Measurements from ENCODE around the gene NUP107. TPM values are rescaled to one million over a fixed set of nuclear protein-coding genes. Genes with fewer than 3 reads are reported as not detected.

NUP107 gene
- total RNA-seq, 1 donor: 53.1 TPM

DNA sequence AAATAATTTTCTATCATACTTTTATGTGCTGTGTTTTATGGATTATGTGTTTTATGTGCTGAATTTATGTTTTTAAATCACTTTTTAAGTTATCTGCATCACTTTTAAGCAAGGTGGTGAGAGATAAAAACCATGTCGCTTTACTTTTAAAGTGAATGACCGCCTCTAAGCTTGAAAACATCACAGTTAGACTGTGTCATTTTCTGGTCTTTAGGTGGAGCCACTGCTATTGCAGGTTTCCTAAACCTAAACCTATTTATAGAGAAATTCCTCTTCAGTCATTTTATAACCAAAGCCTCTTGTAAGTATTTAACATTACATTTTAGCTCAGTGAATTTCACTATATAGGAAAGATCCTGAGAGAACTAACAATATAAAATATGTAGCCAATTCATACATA, 100.2 kb downstream of the NUP107 start:
- DNase-seq (ENCODE audit: low read depth): no peak
- TF ChIP-seq, protein P1, sequence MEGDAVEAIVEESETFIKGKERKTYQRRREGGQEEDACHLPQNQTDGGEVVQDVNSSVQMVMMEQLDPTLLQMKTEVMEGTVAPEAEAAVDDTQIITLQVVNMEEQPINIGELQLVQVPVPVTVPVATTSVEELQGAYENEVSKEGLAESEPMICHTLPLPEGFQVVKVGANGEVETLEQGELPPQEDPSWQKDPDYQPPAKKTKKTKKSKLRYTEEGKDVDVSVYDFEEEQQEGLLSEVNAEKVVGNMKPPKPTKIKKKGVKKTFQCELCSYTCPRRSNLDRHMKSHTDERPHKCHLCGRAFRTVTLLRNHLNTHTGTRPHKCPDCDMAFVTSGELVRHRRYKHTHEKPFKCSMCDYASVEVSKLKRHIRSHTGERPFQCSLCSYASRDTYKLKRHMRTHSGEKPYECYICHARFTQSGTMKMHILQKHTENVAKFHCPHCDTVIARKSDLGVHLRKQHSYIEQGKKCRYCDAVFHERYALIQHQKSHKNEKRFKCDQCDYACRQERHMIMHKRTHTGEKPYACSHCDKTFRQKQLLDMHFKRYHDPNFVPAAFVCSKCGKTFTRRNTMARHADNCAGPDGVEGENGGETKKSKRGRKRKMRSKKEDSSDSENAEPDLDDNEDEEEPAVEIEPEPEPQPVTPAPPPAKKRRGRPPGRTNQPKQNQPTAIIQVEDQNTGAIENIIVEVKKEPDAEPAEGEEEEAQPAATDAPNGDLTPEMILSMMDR (IDR thresholded peaks at IDR 0.05; ENCODE audit: insufficient read depth, low read depth, low read length): no peak
- H3K4me3 ChIP-seq (ENCODE audit: low read depth, low read length): no peak overlapping the region

- H3K4me3 ChIP-seq (ENCODE audit: low read depth, low read length): no peak overlapping the region
- no peak for DNase-seq (ENCODE audit: low read depth)
- TF ChIP-seq, protein P1 (IDR thresholded peaks at IDR 0.05; ENCODE audit: insufficient read depth, low read depth, low read length): no peak
Observed at GRCh38 chr12:68788554-68789143, 101.9 kb downstream of the NUP107 start.

- H3K4me3 ChIP-seq (ENCODE audit: low read depth, low read length): no peak overlapping the region
- no peak for DNase-seq (ENCODE audit: low read depth)
- TF ChIP-seq, protein P1 (IDR thresholded peaks at IDR 0.05; ENCODE audit: insufficient read depth, low read depth, low read length): no peak
Observed at GRCh38 chr12:68789144-68789878, 102.5 kb downstream of the NUP107 start.

DNA sequence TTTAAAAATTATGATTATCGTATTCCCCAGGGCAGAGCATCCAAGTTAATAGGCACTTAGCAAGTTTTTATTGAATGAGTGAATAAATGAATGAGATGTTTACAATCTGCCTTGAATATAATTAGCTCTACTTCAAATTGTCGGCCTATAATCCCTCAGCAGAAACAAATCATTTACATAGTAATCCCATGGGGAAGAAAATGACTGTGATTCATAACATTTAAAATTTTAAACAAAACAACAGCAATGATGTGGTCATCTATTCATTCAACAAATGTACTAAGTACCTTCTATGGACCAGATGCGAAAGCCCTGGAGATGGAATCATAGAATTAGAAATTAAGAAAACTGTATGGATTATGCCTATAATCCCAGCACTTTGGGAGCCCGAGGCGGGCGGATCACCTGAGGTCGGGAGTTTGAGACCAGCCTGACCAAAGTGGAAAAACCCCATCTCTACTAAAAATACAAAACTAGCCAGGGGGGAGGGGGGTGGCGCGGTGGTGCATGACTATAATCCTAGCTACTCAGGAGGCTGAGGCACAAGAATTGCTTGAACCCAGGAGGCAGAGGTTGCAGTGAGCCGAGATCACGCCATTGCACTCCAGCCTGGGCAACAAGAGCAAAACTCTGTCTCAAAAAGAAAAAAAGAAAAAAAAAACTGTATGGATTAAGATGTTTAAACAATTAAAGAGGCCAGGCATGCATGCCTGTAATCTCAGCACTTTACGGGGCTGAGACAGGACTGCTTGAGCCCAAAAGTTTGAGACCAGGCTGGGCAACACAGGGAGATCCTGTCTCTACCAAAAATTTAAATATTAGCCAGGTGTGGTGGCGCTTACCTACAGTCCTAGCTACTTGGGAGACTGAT, 103.5 kb downstream of the NUP107 start:
- H3K4me3 ChIP-seq (ENCODE audit: low read depth, low read length): no peak overlapping the region
- DNase-seq (ENCODE audit: low read depth): no peak
- TF ChIP-seq, protein P1 (IDR thresholded peaks at IDR 0.05; ENCODE audit: insufficient read depth, low read depth, low read length): no peak

DNA sequence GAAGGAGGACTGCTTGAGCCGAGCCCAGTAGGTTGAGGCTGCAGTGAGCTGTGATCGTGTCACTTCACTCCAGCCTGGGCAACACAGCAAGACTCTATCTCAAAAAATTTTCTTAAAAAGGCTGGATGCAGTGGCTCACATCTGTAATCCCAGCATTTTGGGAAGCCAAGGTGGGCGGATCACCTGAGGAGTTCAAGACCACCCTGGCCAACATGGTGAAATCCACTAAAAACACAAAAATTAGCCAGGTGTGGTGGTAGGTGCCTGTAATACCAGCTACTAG, 104.1 kb downstream of the NUP107 start:
- no peak for DNase-seq (ENCODE audit: low read depth)
- TF ChIP-seq, protein P1 (IDR thresholded peaks at IDR 0.05; ENCODE audit: insufficient read depth, low read depth, low read length): no peak

GRCh38 chr12:68791897-68792481, 105.2 kb downstream of the NUP107 start:
- H3K4me3 ChIP-seq (ENCODE audit: low read depth, low read length): no peak overlapping the region
- TF ChIP-seq, protein P1 (IDR thresholded peaks at IDR 0.05; ENCODE audit: insufficient read depth, low read depth, low read length): no peak
- DNase-seq (ENCODE audit: low read depth): no peak

More for the DNA sequence above, 104.1 kb downstream of the NUP107 start:
- H3K4me3 ChIP-seq (ENCODE audit: low read depth, low read length): no peak overlapping the region

All from fibroblast of villous mesenchyme (primary cell).